WTC11 (cell line): ENCODE measurements around the gene PIGS.

ENCODE experiments used
- CBFB ChIP-seq: sonication (generic); formaldehyde crosslinking; IDR thresholded peaks from 2 replicates; pipeline ENCODE4 v1.8.1; 2022; ENCODE audit warnings: mild to moderate bottlenecking, low read depth, missing genetic modification reagents
- CREB1 ChIP-seq: sonication (generic); formaldehyde crosslinking; IDR thresholded peaks from 2 replicates; pipeline ENCODE4 v1.8.0; 2023; ENCODE audit warnings: mild to moderate bottlenecking, missing genetic modification reagents
- ESRRA ChIP-seq: sonication (generic); formaldehyde crosslinking; IDR thresholded peaks from 2 replicates; pipeline ENCODE4 v1.8.1; 2022; ENCODE audit warnings: mild to moderate bottlenecking, missing genetic modification reagents, borderline replicate concordance
- ETV6 ChIP-seq: sonication (generic); formaldehyde crosslinking; IDR thresholded peaks from 2 replicates; pipeline ENCODE4 v1.8.1; 2022; ENCODE audit warnings: mild to moderate bottlenecking, missing genetic modification reagents
- IRF2 ChIP-seq: sonication (generic); formaldehyde crosslinking; IDR thresholded peaks from 2 replicates; pipeline ENCODE4 v1.8.0; 2022; ENCODE audit warnings: low read depth, missing genetic modification reagents, borderline replicate concordance
- KAT7 ChIP-seq: sonication (generic); formaldehyde crosslinking; IDR thresholded peaks from 2 replicates; pipeline ENCODE4 v1.8.1; 2023; ENCODE audit warnings: missing genetic modification reagents, mild to moderate bottlenecking, borderline replicate concordance
- PRRX2 ChIP-seq: fragments of 250-450 bp; sonication (Bioruptor Pico); IDR thresholded peaks from 2 replicates; pipeline ENCODE4 v1.8.0; 2021; ENCODE audit warnings: mild to moderate bottlenecking
- TF ChIP-seq, protein P1 (sequence below): sonication (generic); formaldehyde crosslinking; IDR thresholded peaks from 2 replicates; pipeline ENCODE4 v1.8.1; 2023; ENCODE audit warnings: mild to moderate bottlenecking, missing genetic modification reagents, borderline replicate concordance
- TF ChIP-seq, protein P2 (sequence below): fragments of 200-600 bp; IDR thresholded peaks from 2 replicates; pipeline ENCODE4 v1.8.0; 2022; ENCODE audit warnings: antibody characterized with exemption
- TF ChIP-seq, protein P3 (sequence below): sonication (generic); formaldehyde crosslinking; IDR thresholded peaks from 2 replicates; pipeline ENCODE4 v1.8.1; 2023; ENCODE audit warnings: mild to moderate bottlenecking, missing genetic modification reagents
- TF ChIP-seq, protein P4 (sequence below): sonication (generic); formaldehyde crosslinking; IDR thresholded peaks from 2 replicates; pipeline ENCODE4 v1.8.1; 2022; ENCODE audit warnings: mild to moderate bottlenecking, moderate library complexity, missing genetic modification reagents

DNA sequence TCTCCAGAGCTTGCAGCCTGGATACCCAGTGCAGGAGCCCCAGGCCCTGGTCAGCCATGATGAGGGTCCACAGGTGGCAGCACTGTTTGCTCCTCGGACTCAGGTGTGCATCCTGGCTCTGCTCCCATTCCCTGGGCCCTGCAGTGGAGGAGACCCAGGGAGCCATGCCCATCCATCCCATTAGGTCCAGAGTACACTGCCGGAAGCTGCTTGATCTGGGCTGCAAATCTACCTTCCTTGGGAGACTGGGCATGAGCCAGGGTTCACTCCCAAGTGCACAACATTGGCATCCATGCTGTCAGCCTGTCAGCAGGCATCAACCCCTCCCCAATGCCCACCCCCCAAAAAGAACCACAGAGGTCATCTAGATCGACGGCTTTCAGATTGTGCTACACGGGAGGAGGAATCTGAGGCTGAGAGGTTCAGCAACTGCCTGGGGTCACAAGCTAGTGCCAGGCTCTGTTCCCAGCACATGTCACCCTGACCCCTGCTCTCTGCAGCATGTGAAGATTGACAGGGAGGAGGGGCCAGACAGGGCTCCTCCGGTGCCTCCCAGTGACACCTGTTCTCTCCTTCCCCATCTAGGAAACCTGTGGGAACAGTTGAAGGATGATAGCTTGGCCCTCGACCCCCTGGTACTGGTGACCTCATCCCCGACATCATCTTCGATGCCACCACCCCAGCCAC is 34.6 kb downstream of the PIGS start:
- TF ChIP-seq, protein P1, sequence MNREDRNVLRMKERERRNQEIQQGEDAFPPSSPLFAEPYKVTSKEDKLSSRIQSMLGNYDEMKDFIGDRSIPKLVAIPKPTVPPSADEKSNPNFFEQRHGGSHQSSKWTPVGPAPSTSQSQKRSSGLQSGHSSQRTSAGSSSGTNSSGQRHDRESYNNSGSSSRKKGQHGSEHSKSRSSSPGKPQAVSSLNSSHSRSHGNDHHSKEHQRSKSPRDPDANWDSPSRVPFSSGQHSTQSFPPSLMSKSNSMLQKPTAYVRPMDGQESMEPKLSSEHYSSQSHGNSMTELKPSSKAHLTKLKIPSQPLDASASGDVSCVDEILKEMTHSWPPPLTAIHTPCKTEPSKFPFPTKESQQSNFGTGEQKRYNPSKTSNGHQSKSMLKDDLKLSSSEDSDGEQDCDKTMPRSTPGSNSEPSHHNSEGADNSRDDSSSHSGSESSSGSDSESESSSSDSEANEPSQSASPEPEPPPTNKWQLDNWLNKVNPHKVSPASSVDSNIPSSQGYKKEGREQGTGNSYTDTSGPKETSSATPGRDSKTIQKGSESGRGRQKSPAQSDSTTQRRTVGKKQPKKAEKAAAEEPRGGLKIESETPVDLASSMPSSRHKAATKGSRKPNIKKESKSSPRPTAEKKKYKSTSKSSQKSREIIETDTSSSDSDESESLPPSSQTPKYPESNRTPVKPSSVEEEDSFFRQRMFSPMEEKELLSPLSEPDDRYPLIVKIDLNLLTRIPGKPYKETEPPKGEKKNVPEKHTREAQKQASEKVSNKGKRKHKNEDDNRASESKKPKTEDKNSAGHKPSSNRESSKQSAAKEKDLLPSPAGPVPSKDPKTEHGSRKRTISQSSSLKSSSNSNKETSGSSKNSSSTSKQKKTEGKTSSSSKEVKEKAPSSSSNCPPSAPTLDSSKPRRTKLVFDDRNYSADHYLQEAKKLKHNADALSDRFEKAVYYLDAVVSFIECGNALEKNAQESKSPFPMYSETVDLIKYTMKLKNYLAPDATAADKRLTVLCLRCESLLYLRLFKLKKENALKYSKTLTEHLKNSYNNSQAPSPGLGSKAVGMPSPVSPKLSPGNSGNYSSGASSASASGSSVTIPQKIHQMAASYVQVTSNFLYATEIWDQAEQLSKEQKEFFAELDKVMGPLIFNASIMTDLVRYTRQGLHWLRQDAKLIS (CRISPR knock-in tag) = no peak
- TF ChIP-seq, protein P2, sequence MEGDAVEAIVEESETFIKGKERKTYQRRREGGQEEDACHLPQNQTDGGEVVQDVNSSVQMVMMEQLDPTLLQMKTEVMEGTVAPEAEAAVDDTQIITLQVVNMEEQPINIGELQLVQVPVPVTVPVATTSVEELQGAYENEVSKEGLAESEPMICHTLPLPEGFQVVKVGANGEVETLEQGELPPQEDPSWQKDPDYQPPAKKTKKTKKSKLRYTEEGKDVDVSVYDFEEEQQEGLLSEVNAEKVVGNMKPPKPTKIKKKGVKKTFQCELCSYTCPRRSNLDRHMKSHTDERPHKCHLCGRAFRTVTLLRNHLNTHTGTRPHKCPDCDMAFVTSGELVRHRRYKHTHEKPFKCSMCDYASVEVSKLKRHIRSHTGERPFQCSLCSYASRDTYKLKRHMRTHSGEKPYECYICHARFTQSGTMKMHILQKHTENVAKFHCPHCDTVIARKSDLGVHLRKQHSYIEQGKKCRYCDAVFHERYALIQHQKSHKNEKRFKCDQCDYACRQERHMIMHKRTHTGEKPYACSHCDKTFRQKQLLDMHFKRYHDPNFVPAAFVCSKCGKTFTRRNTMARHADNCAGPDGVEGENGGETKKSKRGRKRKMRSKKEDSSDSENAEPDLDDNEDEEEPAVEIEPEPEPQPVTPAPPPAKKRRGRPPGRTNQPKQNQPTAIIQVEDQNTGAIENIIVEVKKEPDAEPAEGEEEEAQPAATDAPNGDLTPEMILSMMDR = no peak
- TF ChIP-seq, protein P3, sequence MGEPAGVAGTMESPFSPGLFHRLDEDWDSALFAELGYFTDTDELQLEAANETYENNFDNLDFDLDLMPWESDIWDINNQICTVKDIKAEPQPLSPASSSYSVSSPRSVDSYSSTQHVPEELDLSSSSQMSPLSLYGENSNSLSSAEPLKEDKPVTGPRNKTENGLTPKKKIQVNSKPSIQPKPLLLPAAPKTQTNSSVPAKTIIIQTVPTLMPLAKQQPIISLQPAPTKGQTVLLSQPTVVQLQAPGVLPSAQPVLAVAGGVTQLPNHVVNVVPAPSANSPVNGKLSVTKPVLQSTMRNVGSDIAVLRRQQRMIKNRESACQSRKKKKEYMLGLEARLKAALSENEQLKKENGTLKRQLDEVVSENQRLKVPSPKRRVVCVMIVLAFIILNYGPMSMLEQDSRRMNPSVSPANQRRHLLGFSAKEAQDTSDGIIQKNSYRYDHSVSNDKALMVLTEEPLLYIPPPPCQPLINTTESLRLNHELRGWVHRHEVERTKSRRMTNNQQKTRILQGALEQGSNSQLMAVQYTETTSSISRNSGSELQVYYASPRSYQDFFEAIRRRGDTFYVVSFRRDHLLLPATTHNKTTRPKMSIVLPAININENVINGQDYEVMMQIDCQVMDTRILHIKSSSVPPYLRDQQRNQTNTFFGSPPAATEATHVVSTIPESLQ = no peak
- TF ChIP-seq ESRRA (CRISPR knock-in tag) = no peak
- no peak for TF ChIP-seq KAT7 (CRISPR knock-in tag)
- no peak for TF ChIP-seq CREB1 (CRISPR knock-in tag)
- no peak for TF ChIP-seq IRF2 (CRISPR knock-in tag)
- no peak for TF ChIP-seq PRRX2 (CRISPR knock-in tag)
- TF ChIP-seq, protein P4, sequence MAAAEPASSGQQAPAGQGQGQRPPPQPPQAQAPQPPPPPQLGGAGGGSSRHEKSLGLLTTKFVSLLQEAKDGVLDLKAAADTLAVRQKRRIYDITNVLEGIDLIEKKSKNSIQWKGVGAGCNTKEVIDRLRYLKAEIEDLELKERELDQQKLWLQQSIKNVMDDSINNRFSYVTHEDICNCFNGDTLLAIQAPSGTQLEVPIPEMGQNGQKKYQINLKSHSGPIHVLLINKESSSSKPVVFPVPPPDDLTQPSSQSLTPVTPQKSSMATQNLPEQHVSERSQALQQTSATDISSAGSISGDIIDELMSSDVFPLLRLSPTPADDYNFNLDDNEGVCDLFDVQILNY = no peak
- TF ChIP-seq ETV6 (CRISPR knock-in tag) = no peak
- TF ChIP-seq CBFB (CRISPR knock-in tag) = no peak
